ENCODE measurements around the gene CDIP1.

GRCh38 chr16:4533490-4533889 is 5.1 kb downstream of the CDIP1 start:
- TF ChIP-seq CTCF (IDR thresholded peaks at IDR 0.05; ENCODE audit: low read depth, low read length) (no peak), POLR2A (IDR thresholded peaks at IDR 0.05; ENCODE audit: extremely low read depth, insufficient read length) (no peak), MYC (IDR thresholded peaks at IDR 0.05; ENCODE audit: low read depth, low read length) (no peak)

All from NB4 (cell line).